Astrocyte (in vitro differentiated cells and primary cell): ENCODE data around the gene SRP9. TPM values are rescaled to one million over a fixed set of nuclear protein-coding genes. Genes with fewer than 3 reads are reported as not detected.

ENCODE experiments used
- DNase-seq: peaks from one replicate; pipeline ENCODE4 v3.0.0-alpha.2; 2010; ENCODE audit warnings: low read depth
- FAIRE-seq: peaks from 2 replicates; lab custom pipeline; 2011; peaks lifted over from hg19 to GRCh38; lab: Jason Lieb, UNC
- H2AFZ ChIP-seq: 2 replicates; pipeline ENCODE4 v1.6.0; 2012; ENCODE audit warnings: low read depth, low read length, inconsistent platforms
- H3K27ac ChIP-seq: 2 replicates; pipeline ENCODE4 v1.5.1; 2011; ENCODE audit warnings: low read depth, low read length, inconsistent platforms
- H3K27me3 ChIP-seq: 2 replicates; pipeline ENCODE4 v1.6.0; 2011; ENCODE audit warnings: low read length, inconsistent platforms; ENCODE audit not compliant: insufficient read depth
- H3K36me3 ChIP-seq: 2 replicates; pipeline ENCODE4 v1.5.1; 2011; ENCODE audit warnings: low read length, inconsistent platforms; ENCODE audit not compliant: insufficient read depth
- H3K4me1 ChIP-seq: 2 replicates; pipeline ENCODE4 v1.5.1; 2011; ENCODE audit warnings: low read length, inconsistent platforms; ENCODE audit not compliant: insufficient read depth
- H3K4me2 ChIP-seq: 2 replicates; pipeline ENCODE4 v1.6.0; 2012; ENCODE audit warnings: low read length, inconsistent platforms
- H3K4me3 ChIP-seq: 2 replicates; pipeline ENCODE4 v1.5.1; 2011; ENCODE audit warnings: low read depth, mild to moderate bottlenecking, low read length, inconsistent platforms; ENCODE audit not compliant: insufficient read depth
- H3K79me2 ChIP-seq: 2 replicates; pipeline ENCODE4 v1.6.0; 2012; ENCODE audit warnings: mild to moderate bottlenecking, low read length, inconsistent platforms; ENCODE audit not compliant: insufficient read depth
- H3K9ac ChIP-seq: 2 replicates; pipeline ENCODE4 v1.6.0; 2012; ENCODE audit warnings: mild to moderate bottlenecking, low read length, inconsistent platforms
- H3K9me3 ChIP-seq: 2 replicates; pipeline ENCODE4 v1.5.1; 2012; ENCODE audit warnings: low read depth, mild to moderate bottlenecking, low read length, inconsistent platforms; ENCODE audit not compliant: insufficient read depth
- H4K20me1 ChIP-seq: 2 replicates; pipeline ENCODE4 v1.6.0; 2012; ENCODE audit warnings: low read length, inconsistent platforms; ENCODE audit not compliant: insufficient read depth
- H3K27ac Mint-ChIP-seq: one replicate; pipeline ENCODE4 v1.8.0; 2021; ENCODE audit warnings: mild to moderate bottlenecking, mixed read lengths; ENCODE audit not compliant: unreplicated experiment
- H3K27me3 Mint-ChIP-seq: one replicate; pipeline ENCODE4 v1.8.0; 2021; ENCODE audit warnings: low read depth, mixed read lengths; ENCODE audit not compliant: unreplicated experiment
- H3K36me3 Mint-ChIP-seq: one replicate; pipeline ENCODE4 v1.8.0; 2021; ENCODE audit warnings: low read depth, mixed read lengths; ENCODE audit not compliant: unreplicated experiment
- H3K4me1 Mint-ChIP-seq: one replicate; pipeline ENCODE4 v1.8.0; 2021; ENCODE audit warnings: low read depth, mixed read lengths; ENCODE audit not compliant: unreplicated experiment
- H3K4me3 Mint-ChIP-seq: one replicate; pipeline ENCODE4 v1.8.0; 2021; ENCODE audit warnings: mild to moderate bottlenecking, moderate library complexity, mixed read lengths; ENCODE audit not compliant: unreplicated experiment
- H3K9me3 Mint-ChIP-seq: one replicate; pipeline ENCODE4 v1.8.0; 2021; ENCODE audit warnings: mild to moderate bottlenecking, mixed read lengths; ENCODE audit not compliant: unreplicated experiment
- EZH2 ChIP-seq: IDR thresholded peaks from 2 replicates; pipeline ENCODE4 v1.6.1; 2012; ENCODE audit warnings: mild to moderate bottlenecking, low read length, inconsistent platforms; ENCODE audit not compliant: insufficient read depth
- total RNA-seq: library from RNA; stranded (reverse); gene quantifications from 2 replicates; pipeline ENCODE4 v1.2.1, GENCODE V29; 2021
- TF ChIP-seq, protein P1 (sequence below): IDR thresholded peaks from 2 replicates; pipeline ENCODE4 v1.5.1; 2011; ENCODE audit warnings: low read depth, mild to moderate bottlenecking, inconsistent platforms, low read length, moderate library complexity; ENCODE audit not compliant: insufficient read depth

SRP9 gene
- total RNA-seq, 1 donor from 2014 or later: 269 TPM

DNA sequence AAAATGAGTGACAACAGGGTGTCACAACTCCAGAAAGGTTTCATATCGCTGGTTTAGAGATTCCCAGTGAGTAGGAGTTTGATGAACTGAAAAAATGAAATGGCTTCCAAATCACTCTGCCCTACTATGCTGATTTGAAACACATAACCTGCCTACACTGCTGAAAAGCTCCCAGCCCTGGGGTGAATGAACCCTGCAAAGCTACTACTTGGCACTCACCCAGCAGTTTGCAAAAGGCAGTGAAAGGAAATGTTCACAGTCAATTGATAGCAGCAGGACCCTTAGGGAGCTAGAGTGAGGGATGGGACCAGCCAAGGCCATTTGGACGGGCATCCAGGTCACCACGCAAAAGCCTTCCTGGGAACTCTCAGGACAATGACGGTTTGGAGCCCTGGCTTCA, 44.4 kb upstream of the SRP9 start:
- no peak overlapping the region for H3K27ac ChIP-seq
- TF ChIP-seq, protein P1, sequence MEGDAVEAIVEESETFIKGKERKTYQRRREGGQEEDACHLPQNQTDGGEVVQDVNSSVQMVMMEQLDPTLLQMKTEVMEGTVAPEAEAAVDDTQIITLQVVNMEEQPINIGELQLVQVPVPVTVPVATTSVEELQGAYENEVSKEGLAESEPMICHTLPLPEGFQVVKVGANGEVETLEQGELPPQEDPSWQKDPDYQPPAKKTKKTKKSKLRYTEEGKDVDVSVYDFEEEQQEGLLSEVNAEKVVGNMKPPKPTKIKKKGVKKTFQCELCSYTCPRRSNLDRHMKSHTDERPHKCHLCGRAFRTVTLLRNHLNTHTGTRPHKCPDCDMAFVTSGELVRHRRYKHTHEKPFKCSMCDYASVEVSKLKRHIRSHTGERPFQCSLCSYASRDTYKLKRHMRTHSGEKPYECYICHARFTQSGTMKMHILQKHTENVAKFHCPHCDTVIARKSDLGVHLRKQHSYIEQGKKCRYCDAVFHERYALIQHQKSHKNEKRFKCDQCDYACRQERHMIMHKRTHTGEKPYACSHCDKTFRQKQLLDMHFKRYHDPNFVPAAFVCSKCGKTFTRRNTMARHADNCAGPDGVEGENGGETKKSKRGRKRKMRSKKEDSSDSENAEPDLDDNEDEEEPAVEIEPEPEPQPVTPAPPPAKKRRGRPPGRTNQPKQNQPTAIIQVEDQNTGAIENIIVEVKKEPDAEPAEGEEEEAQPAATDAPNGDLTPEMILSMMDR: no peak
- no peak for TF ChIP-seq EZH2
- no peaks in the 10 kb centered on the region for H4K20me1 ChIP-seq
- H3K4me3 ChIP-seq: no peak overlapping the region
- no peaks in the 10 kb centered on the region for H3K9me3 ChIP-seq
- Mint-ChIP-seq H3K9me3 (peaks cover 2% of the 10 kb centered on the region), H3K4me3 (no peak overlapping the region), H3K27me3 (no peaks in the 10 kb centered on the region), H3K27ac (peak overlapping the region; percentile 12), H3K4me1 (peaks cover 35% of the 10 kb centered on the region), H3K36me3 (peaks cover 4% of the 10 kb centered on the region)
- no peaks in the 10 kb centered on the region for H3K36me3 ChIP-seq
- DNase-seq (no peak), FAIRE-seq (no peak)
- H3K4me1 ChIP-seq: peaks cover 26% of the 10 kb centered on the region
- no peaks in the 10 kb centered on the region for H3K79me2 ChIP-seq
- H2AFZ ChIP-seq: no peak overlapping the region
- no peak overlapping the region for H3K9ac ChIP-seq
- no peak overlapping the region for H3K4me2 ChIP-seq
- no peaks in the 10 kb centered on the region for H3K27me3 ChIP-seq

DNA sequence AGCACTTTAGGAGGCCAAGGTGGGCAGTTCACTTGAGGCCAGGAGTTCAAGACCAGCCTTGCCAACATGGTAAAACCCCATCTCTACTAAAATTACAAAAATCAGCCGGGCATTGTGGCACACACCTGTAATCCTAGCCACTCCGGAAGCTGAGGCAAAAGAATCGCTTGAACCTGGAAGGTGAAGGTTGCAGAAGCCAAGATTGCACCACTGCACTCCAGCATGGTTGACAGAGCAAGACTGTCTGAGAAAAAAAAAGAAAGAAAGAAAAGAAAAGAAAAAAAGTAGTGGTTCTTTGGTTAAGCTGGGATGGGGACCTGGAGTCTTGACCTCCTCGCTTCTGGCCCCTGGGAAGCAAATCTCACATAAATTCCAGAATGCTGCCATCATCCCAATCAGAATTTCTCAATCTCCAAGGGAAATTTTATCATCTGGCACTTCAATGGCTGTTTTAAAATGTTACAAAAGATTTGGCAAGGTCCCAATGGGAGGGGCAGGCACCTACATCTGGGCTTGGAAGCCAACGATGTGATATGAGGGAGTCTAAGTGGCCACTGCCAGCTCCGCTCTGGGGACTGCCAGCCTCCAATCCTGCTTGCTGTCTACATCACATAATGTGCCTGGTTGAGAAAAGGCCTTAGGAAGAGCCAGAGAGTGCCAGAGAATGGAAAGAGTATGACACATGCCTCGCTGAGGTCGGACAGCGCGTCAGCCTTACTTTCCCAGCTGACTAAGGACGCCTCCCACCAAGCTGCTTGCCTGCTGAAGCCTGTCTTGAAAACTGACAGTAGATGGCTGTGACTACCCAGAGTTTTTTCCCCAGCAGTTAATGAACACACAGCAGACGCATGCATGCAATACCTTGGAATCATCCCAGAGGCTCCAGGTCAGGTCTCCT, 42.1 kb upstream of the SRP9 start:
- Histone ChIP-seq H3K4me1 (peaks cover 26% of the 10 kb centered on the region), H3K36me3 (no peaks in the 10 kb centered on the region), H3K27me3 (no peaks in the 10 kb centered on the region), H3K4me2 (peak overlapping the region; percentile 61), H4K20me1 (no peaks in the 10 kb centered on the region), H3K79me2 (no peaks in the 10 kb centered on the region), H3K4me3 (no peak overlapping the region), H2AFZ (peak overlapping the region; percentile 25), H3K9ac (peak overlapping the region; percentile 69), H3K27ac (peak overlapping the region; percentile 89), H3K9me3 (no peaks in the 10 kb centered on the region)
- H3K4me1 Mint-ChIP-seq: peaks cover 37% of the 10 kb centered on the region
- H3K9me3 Mint-ChIP-seq: peaks cover 2% of the 10 kb centered on the region
- no peaks in the 10 kb centered on the region for H3K27me3 Mint-ChIP-seq
- peak overlapping the region; percentile 99 for H3K27ac Mint-ChIP-seq
- peak; percentile 43 for FAIRE-seq
- peak; percentile 98 for DNase-seq
- peaks cover 2% of the 10 kb centered on the region for H3K36me3 Mint-ChIP-seq
- H3K4me3 Mint-ChIP-seq: peak overlapping the region; percentile 51
- TF ChIP-seq, protein P1: no peak
- TF ChIP-seq EZH2: no peak
